ENCODE data around the gene STXBP6. TPM values are rescaled to one million over a fixed set of nuclear protein-coding genes. Genes with fewer than 3 reads are reported as not detected.

Gene STXBP6
- total RNA-seq, 2 donors from 2014 or later: 20.1 to 28.3 TPM

- no peak for DNase-seq
- no peaks in the 10 kb centered on the region for H3K27me3 ChIP-seq
- no peak overlapping the region for H3K4me3 ChIP-seq
- H3K36me3 ChIP-seq (replicated peaks in 1 of 2; ENCODE audit: insufficient read depth in 1 of 2, low read depth in 2 of 2): no peaks in the 10 kb centered on the region
- intact Hi-C loops (cut with DNase I): no loop called here
- 84% methylated on average over 5 of the region's 5 CpGs for WGBS, 2 donors
- peak overlapping the region in 2 of 4 donors; percentile 81 to 93 for H3K27ac ChIP-seq
- TF ChIP-seq POLR2A (IDR thresholded peaks at IDR 0.05): no peak
- TF ChIP-seq CTCF (IDR thresholded peaks at IDR 0.05): no peak
- H3K4me1 ChIP-seq: peaks cover 59% of the 10 kb centered on the region
- no peak for ATAC-seq
- H3K9me3 ChIP-seq: no peaks in the 10 kb centered on the region
Observed at GRCh38 chr14:25055005-25055404, 5.1 kb upstream of the STXBP6 start.

- DNase-seq: no peak
Observed at GRCh38 chr14:25053585-25053984, 3.6 kb upstream of the STXBP6 start.

DNA sequence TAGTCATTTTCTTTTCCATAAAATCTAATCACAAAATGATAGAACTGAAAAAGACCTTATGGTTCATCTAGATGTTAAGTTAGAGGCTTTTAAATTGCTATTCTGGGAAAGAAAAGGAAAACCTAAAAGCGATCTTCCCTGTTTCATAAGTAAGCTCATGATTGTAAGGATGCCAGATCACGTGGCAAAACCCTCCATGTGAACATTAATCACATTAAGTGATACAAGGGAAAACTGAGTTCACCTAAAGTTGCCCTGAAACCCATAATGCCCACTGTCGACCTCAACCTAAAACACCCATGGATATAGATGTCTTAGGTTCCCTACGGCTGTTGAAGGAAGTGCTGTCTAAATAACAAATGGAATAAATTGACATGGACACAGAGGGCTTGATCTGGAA is 3.0 kb upstream of the STXBP6 start:
- Histone ChIP-seq H3K4me3 (no peak overlapping the region), H3K4me1 (peaks cover 63% of the 10 kb centered on the region), H3K27ac (peak overlapping the region; percentile 70 to 95 (median 87)), H3K27me3 (no peaks in the 10 kb centered on the region), H3K9me3 (no peaks in the 10 kb centered on the region), H3K36me3 (replicated peaks in 1 of 2; ENCODE audit: insufficient read depth in 1 of 2, low read depth in 2 of 2) (no peaks in the 10 kb centered on the region)
- intact Hi-C loops (cut with DNase I): no loop called here
- no peak for ATAC-seq
- no peak for TF ChIP-seq CTCF (IDR thresholded peaks at IDR 0.05)
- TF ChIP-seq POLR2A (IDR thresholded peaks at IDR 0.05): no peak
- DNase-seq: peak; percentile 45 to 59 (median 52)
- 19 to 29% methylated on average over 4 of the region's 4 CpGs for WGBS, 2 donors

More at GRCh38 chr14:25053585-25053984, 3.6 kb upstream of the STXBP6 start:
- Histone ChIP-seq H3K36me3 (replicated peaks in 1 of 2; ENCODE audit: insufficient read depth in 1 of 2, low read depth in 2 of 2) (no peaks in the 10 kb centered on the region), H3K27me3 (no peaks in the 10 kb centered on the region), H3K9me3 (no peaks in the 10 kb centered on the region), H3K27ac (peak overlapping the region; percentile 22 to 95 (median 87)), H3K4me1 (peaks cover 59% of the 10 kb centered on the region), H3K4me3 (no peak overlapping the region)
- WGBS, 2 donors: 86 to 92% methylated on average over 1 of the region's 1 CpG
- intact Hi-C loops (cut with DNase I): no loop called here
- TF ChIP-seq POLR2A (IDR thresholded peaks at IDR 0.05) (no peak), CTCF (IDR thresholded peaks at IDR 0.05) (no peak)
- ATAC-seq: no peak

- no peak for TF ChIP-seq CTCF (IDR thresholded peaks at IDR 0.05)
- peak in 2 of 3 donors; percentile 25 to 44 for TF ChIP-seq POLR2A (IDR thresholded peaks at IDR 0.05)
- Histone ChIP-seq H3K27me3 (no peaks in the 10 kb centered on the region), H3K27ac (peak overlapping the region; percentile 81 to 95 (median 87)), H3K36me3 (replicated peaks in 1 of 2; ENCODE audit: insufficient read depth in 1 of 2, low read depth in 2 of 2) (no peaks in the 10 kb centered on the region), H3K4me1 (peaks cover 69% of the 10 kb centered on the region), H3K9me3 (no peaks in the 10 kb centered on the region), H3K4me3 (no peak overlapping the region)
- DNase-seq (peak in 1 of 4 donors; percentile 13), ATAC-seq (peak; percentile 64)
- intact Hi-C loops (cut with DNase I): no loop called here
- WGBS, 2 donors: 5 to 11% methylated on average over 2 of the region's 2 CpGs
Observed at GRCh38 chr14:25052385-25052784, 2.4 kb upstream of the STXBP6 start.

All from body of pancreas (tissue), 4 donors.